HCT116 (cell line): ENCODE results near the gene ZNF746. TPM values are rescaled to one million over a fixed set of nuclear protein-coding genes. Genes with fewer than 3 reads are reported as not detected.

Source experiments
- ATAC-seq: fragments of 200-7000 bp; cut with Tn5 transposase; 2 replicates; pipeline ENCODE4 v1.9.1; 2020; ENCODE audit warnings: mild to moderate bottlenecking, moderate library complexity
- BruUV-seq: library from RNA; stranded (reverse); fragments of 400-500 nt; replicated peaks from 2 replicates; lab custom pipeline; 2021; lab: Mats Ljungman, UMichigan
- CTCF ChIA-PET: fragments of 300-600 bp; sonication (Branson Sonifier 250); formaldehyde crosslinking; loops from one replicate; lab custom pipeline; 2021; ENCODE audit warnings: antibody characterized with exemption; lab: Charles Lee
- POLR2A ChIA-PET: fragments of 300-600, 350-600 bp; sonication (Branson Sonifier 250); formaldehyde crosslinking; loops from one replicate; lab custom pipeline; 2021; ENCODE audit warnings: antibody characterized with exemption; lab: Charles Lee
- RAD21 ChIA-PET, 2 experiments: fragments of 300-600 bp; sonication (Branson Sonifier 250); formaldehyde crosslinking; loops; one replicate each; lab custom pipeline; 2023; ENCODE audit warnings: low total read pairs in 2 of 2; ENCODE audit not compliant: uncharacterized antibody in 2 of 2, unreplicated experiment in 2 of 2, low non-redundant PET in 1 of 2; lab: Charles Lee
- DNase-seq: peaks from one replicate; pipeline ENCODE4 v3.0.0-alpha.2; 2010; ENCODE audit warnings: low read depth, low spot score
- H2AFZ ChIP-seq: fragments of 200-600 bp; shearing (Covaris generic), sonication (generic); 2 replicates; pipeline ENCODE4 v1.6.1; 2017; ENCODE audit warnings: low read depth, mixed run types, mixed read lengths, antibody characterized with exemption, low read length; ENCODE audit not compliant: poor library complexity, severe bottlenecking
- H3K27ac ChIP-seq: 2 replicates; pipeline ENCODE4 v1.5.1; 2012; ENCODE audit warnings: low read depth, low read length
- H3K27me3 ChIP-seq: fragments of 200-600 bp; sonication (generic); 2 replicates; pipeline ENCODE4 v1.6.1; 2016; ENCODE audit warnings: mixed run types, low read length, mixed read lengths; ENCODE audit not compliant: insufficient read depth
- H3K36me3 ChIP-seq, 2 experiments: fragments of 200-500 bp in 1 of 2; fragments of 200-600 bp in 1 of 2; sonication (Bioruptor generic) in 1 of 2; sonication (generic) in 1 of 2; 2 replicates each; pipeline versions ENCODE4 v1.5.1 to v1.6.1; 2014 to 2016; ENCODE audit warnings: low read length in 2 of 2, inconsistent platforms in 1 of 2, mixed read lengths in 1 of 2, mixed run types in 1 of 2; ENCODE audit not compliant: insufficient read depth in 2 of 2, control insufficient read depth in 1 of 2
- H3K4me1 ChIP-seq, 2 experiments: fragments of 200-600 bp in 1 of 2; sonication (generic) in 1 of 2; 2 replicates each; pipeline versions ENCODE4 v1.5.1 to v1.6.1; 2012 to 2017; ENCODE audit warnings: low read length in 2 of 2, inconsistent platforms in 1 of 2, mild to moderate bottlenecking in 1 of 2, mixed read lengths in 1 of 2, mixed run types in 1 of 2, moderate library complexity in 1 of 2; ENCODE audit not compliant: insufficient read depth in 2 of 2, control insufficient read depth in 1 of 2
- H3K4me2 ChIP-seq: fragments of 200-600 bp; sonication (generic); 2 replicates; pipeline ENCODE4 v1.6.1; 2017; ENCODE audit warnings: mixed run types, low read length, mixed read lengths
- H3K4me3 ChIP-seq, 2 experiments: fragments of 200-600 bp in 1 of 2; sonication (generic) in 1 of 2; replicated peaks in 1 of 2; 2 replicates each; pipeline ENCODE4 v1.5.1; 2011 to 2016; ENCODE audit warnings: low read length in 2 of 2, control low read depth in 1 of 2, low read depth in 1 of 2, mild to moderate bottlenecking in 1 of 2, mixed read lengths in 1 of 2, mixed run types in 1 of 2
- H3K79me2 ChIP-seq: fragments of 200-600 bp; sonication (generic); 2 replicates; pipeline ENCODE4 v1.6.1; 2017; ENCODE audit warnings: mild to moderate bottlenecking, mixed run types, low read length, moderate library complexity, mixed read lengths; ENCODE audit not compliant: insufficient read depth
- H3K9ac ChIP-seq: fragments of 200-600 bp; sonication (generic); 2 replicates; pipeline ENCODE4 v1.6.1; 2016; ENCODE audit warnings: low read length, mixed read lengths
- H3K9me2 ChIP-seq: fragments of 200-600 bp; sonication (generic), shearing (Covaris generic); 2 replicates; pipeline ENCODE4 v1.6.1; 2017; ENCODE audit warnings: mixed run types, mild to moderate bottlenecking, moderate library complexity; ENCODE audit not compliant: insufficient read depth
- H3K9me3 ChIP-seq, 2 experiments: fragments of 200-500 bp in 1 of 2; fragments of 200-600 bp in 1 of 2; sonication (Bioruptor generic) in 1 of 2; sonication (generic) in 1 of 2; 2 replicates each; pipeline ENCODE4 v1.6.1; 2014 to 2017; ENCODE audit warnings: low read length in 2 of 2, mixed read lengths in 2 of 2, inconsistent platforms in 1 of 2, low read depth in 1 of 2, mild to moderate bottlenecking in 1 of 2, mixed run types in 1 of 2, moderate library complexity in 1 of 2; ENCODE audit not compliant: control insufficient read depth in 1 of 2, insufficient read depth in 1 of 2
- H4K20me1 ChIP-seq: fragments of 200-600 bp; sonication (generic), shearing (Covaris generic); 2 replicates; pipeline ENCODE4 v1.6.1; 2017; ENCODE audit warnings: mixed run types, mild to moderate bottlenecking, moderate library complexity; ENCODE audit not compliant: insufficient read depth
- ATF3 ChIP-seq: IDR thresholded peaks from 2 replicates; pipeline ENCODE4 v1.6.1; 2012
- CTCF ChIP-seq, 3 experiments: fragments of 200-600 bp in 1 of 3; sonication (generic) in 1 of 3; IDR thresholded peaks in 2 of 3; conservative IDR thresholded peaks in 1 of 3; 2 replicates each; pipeline ENCODE4 v1.5.1; 2012 to 2017; ENCODE audit warnings: low read depth in 2 of 3, low read length in 2 of 3, antibody characterized with exemption in 1 of 3, borderline replicate concordance in 1 of 3, control low read depth in 1 of 3, mild to moderate bottlenecking in 1 of 3, mixed read lengths in 1 of 3, mixed run types in 1 of 3, moderate library complexity in 1 of 3; ENCODE audit not compliant: insufficient read depth in 1 of 3
- EZH2 ChIP-seq: fragments of 200-600 bp; sonication (generic); IDR thresholded peaks from 2 replicates; pipeline ENCODE4 v1.6.1; 2017; ENCODE audit warnings: antibody characterized with exemption, mixed run types
- EZH2phosphoT487 ChIP-seq: fragments of 200-600 bp; IDR thresholded peaks from 2 replicates; pipeline ENCODE4 v1.6.1; 2018; ENCODE audit warnings: antibody characterized with exemption, borderline replicate concordance
- FOSL1 ChIP-seq: IDR thresholded peaks from 2 replicates; pipeline ENCODE4 v1.6.1; 2012; ENCODE audit warnings: low read depth
- MAX ChIP-seq: IDR thresholded peaks from 2 replicates; pipeline ENCODE4 v1.6.1; 2012
- POLR2AphosphoS5 ChIP-seq: IDR thresholded peaks from 2 replicates; pipeline ENCODE4 v1.6.1; 2011; ENCODE audit warnings: mild to moderate bottlenecking, low read depth, low read length, moderate library complexity
- SIN3A ChIP-seq: IDR thresholded peaks from 2 replicates; pipeline ENCODE4 v1.6.1; 2012; ENCODE audit warnings: low read depth
- SP1 ChIP-seq: IDR thresholded peaks from 2 replicates; pipeline ENCODE4 v1.6.1; 2012; ENCODE audit warnings: low read depth
- TCF7L2 ChIP-seq: IDR thresholded peaks from 2 replicates; pipeline ENCODE4 v1.7.0; 2011; ENCODE audit warnings: borderline replicate concordance, inconsistent platforms; ENCODE audit not compliant: insufficient read depth, insufficient read length; ENCODE audit errors: extremely low read depth
- YY1 ChIP-seq: IDR thresholded peaks from 2 replicates; pipeline ENCODE4 v1.6.1; 2011; ENCODE audit warnings: low read length, low read depth, moderate library complexity, mild to moderate bottlenecking; ENCODE audit not compliant: insufficient replicate concordance; ENCODE audit errors: extremely low read depth
- ZBTB33 ChIP-seq: IDR thresholded peaks from 2 replicates; pipeline ENCODE4 v1.6.1; 2011; ENCODE audit warnings: mild to moderate bottlenecking, low read length, moderate library complexity; ENCODE audit not compliant: insufficient replicate concordance; ENCODE audit errors: extremely low read depth
- ZNF274 ChIP-seq: fragments of 200-500 bp; sonication (Bioruptor generic); IDR thresholded peaks from 2 replicates; pipeline ENCODE4 v1.6.1; 2014; ENCODE audit warnings: mild to moderate bottlenecking, low read depth, low read length, inconsistent platforms
- intact Hi-C: fragments of 100-400 bp; cut with micrococcal nuclease; formaldehyde crosslinking; loops from 2 replicates; pipeline ENCODE4 v1.10.0; 2022
- total RNA-seq: library from RNA; stranded (reverse); gene quantifications from one replicate; pipeline ENCODE4 v1.2.1, GENCODE V29; 2021; ENCODE audit not compliant: unreplicated experiment

The ZNF746 gene
- total RNA-seq, 1 experiment from 2014 or later: 18.7 TPM

- H3K27me3 ChIP-seq: no peaks in the 10 kb centered on the region
- H3K4me1 ChIP-seq: peaks cover 2 to 7% of the 10 kb centered on the region in 2 experiments; a peak in 2 of 4 replicates
- no peak for ATAC-seq
- BruUV-seq: no TSS peak
- H4K20me1 ChIP-seq: no peaks in the 10 kb centered on the region
- no peak overlapping the region for H3K4me3 ChIP-seq
- DNase-seq: no peak
- no peak for TF ChIP-seq EZH2phosphoT487
- no peak for TF ChIP-seq ATF3
- intact Hi-C loops: no loop called here
- no peak overlapping the region for H3K27ac ChIP-seq
- H3K9me2 ChIP-seq: no peaks in the 10 kb centered on the region
- no peak overlapping the region for H3K4me2 ChIP-seq
- POLR2A ChIA-PET: no interaction called here
- no peaks in the 10 kb centered on the region for H3K79me2 ChIP-seq
- CTCF ChIA-PET: no interaction called here
- no peaks in the 10 kb centered on the region for H3K36me3 ChIP-seq
- no peak overlapping the region for H2AFZ ChIP-seq
- no peak overlapping the region for H3K9ac ChIP-seq
- RAD21 ChIA-PET: no interaction called here
- peaks cover 0 to 3% of the 10 kb centered on the region in 2 experiments; a peak in 1 of 4 replicates for H3K9me3 ChIP-seq
These were observed 31.2 kb downstream of the ZNF746 start for GRCh38 chr7:149466364-149466763.

GRCh38 chr7:149463500-149464161, 34.0 kb downstream of the ZNF746 start:
- DNase-seq (no peak), ATAC-seq (no peak)
- no peak for TF ChIP-seq ZBTB33
- no peak for TF ChIP-seq SP1
- TF ChIP-seq EZH2phosphoT487: no peak
- no peak for TF ChIP-seq POLR2AphosphoS5
- no peak for TF ChIP-seq CTCF (IDR thresholded peaks at IDR 0.05 in 2 of 3, conservative IDR thresholded peaks at IDR 0.05 in 1 of 3; ENCODE audit: borderline replicate concordance in 1 of 3, insufficient read depth in 1 of 3, low read depth in 2 of 3, low read length in 2 of 3)
- no peak for TF ChIP-seq SIN3A
- TF ChIP-seq YY1: no peak
- TF ChIP-seq TCF7L2: no peak
- TF ChIP-seq FOSL1: no peak
- no peak for TF ChIP-seq ZNF274
- TF ChIP-seq EZH2: no peak
- no peak for TF ChIP-seq MAX
- no TSS peak for BruUV-seq
- H3K27ac ChIP-seq: no peak overlapping the region
- peaks cover 10 to 17% of the 10 kb centered on the region in 2 experiments; a peak in 2 of 4 replicates for H3K4me1 ChIP-seq
- no peaks in the 10 kb centered on the region for H3K36me3 ChIP-seq
- H3K9ac ChIP-seq: no peak overlapping the region
- no peaks in the 10 kb centered on the region for H3K27me3 ChIP-seq
- H3K4me2 ChIP-seq: no peak overlapping the region
- peaks cover 8% of the 10 kb centered on the region for H3K79me2 ChIP-seq
- ChIA-PET POLR2A (no interaction called here), RAD21 (no interaction called here), CTCF (no interaction called here)
- H3K4me3 ChIP-seq: no peak overlapping the region
- H3K9me2 ChIP-seq: no peaks in the 10 kb centered on the region
- no peaks in the 10 kb centered on the region for H4K20me1 ChIP-seq
- H3K9me3 ChIP-seq: peaks cover 0 to 3% of the 10 kb centered on the region in 2 experiments; a peak in 1 of 4 replicates
- intact Hi-C loops: no loop called here
- H2AFZ ChIP-seq: no peak overlapping the region
